PFSK-1 (cell line): Measurements from ENCODE around the gene S100A14.

Source experiments
- SIN3A ChIP-seq: IDR thresholded peaks from 2 replicates; pipeline ENCODE4 v1.6.1; 2012; ENCODE audit warnings: mild to moderate bottlenecking, low read length, moderate library complexity, borderline replicate concordance; ENCODE audit not compliant: insufficient read depth
- TF ChIP-seq, protein P1 (sequence below), 2 experiments: IDR thresholded peaks; 2 replicates each; pipeline versions ENCODE4 v1.6.1 to v1.8.0; 2011 to 2012; ENCODE audit warnings: low read depth in 2 of 2, low read length in 2 of 2, control low read depth in 1 of 2, inconsistent platforms in 1 of 2, mild to moderate bottlenecking in 1 of 2, moderate library complexity in 1 of 2; ENCODE audit not compliant: insufficient read depth in 1 of 2

DNA sequence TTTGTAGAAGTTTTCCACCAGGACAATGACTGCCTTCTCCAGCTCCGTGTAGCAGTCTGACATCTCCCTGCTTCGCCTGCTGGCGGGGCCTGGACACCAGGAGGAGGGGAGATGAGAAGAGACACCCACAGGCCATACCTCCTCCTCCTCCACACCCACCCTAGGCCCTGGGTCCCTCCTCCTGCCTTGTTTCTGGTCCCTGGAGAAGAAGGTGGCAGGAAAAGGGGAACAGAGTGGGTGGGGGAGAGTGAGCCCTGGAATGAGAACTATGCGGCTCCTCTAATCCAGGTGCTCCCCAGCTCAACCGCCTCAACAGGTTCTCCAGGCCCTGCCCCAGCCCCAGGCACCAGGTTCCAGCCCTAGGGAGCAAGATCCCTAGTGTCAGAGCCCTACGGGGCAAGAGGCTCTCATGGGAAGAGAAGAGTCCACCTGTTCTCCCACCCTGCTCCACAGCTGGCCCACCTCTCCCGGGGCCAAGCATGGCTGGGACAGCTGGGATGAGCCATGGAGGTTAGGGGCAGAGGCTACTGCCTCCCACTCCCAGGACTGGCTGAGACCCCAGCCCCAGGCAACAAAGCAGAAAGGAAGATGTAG is 7.9 kb downstream of the S100A14 start:
- TF ChIP-seq, protein P1, sequence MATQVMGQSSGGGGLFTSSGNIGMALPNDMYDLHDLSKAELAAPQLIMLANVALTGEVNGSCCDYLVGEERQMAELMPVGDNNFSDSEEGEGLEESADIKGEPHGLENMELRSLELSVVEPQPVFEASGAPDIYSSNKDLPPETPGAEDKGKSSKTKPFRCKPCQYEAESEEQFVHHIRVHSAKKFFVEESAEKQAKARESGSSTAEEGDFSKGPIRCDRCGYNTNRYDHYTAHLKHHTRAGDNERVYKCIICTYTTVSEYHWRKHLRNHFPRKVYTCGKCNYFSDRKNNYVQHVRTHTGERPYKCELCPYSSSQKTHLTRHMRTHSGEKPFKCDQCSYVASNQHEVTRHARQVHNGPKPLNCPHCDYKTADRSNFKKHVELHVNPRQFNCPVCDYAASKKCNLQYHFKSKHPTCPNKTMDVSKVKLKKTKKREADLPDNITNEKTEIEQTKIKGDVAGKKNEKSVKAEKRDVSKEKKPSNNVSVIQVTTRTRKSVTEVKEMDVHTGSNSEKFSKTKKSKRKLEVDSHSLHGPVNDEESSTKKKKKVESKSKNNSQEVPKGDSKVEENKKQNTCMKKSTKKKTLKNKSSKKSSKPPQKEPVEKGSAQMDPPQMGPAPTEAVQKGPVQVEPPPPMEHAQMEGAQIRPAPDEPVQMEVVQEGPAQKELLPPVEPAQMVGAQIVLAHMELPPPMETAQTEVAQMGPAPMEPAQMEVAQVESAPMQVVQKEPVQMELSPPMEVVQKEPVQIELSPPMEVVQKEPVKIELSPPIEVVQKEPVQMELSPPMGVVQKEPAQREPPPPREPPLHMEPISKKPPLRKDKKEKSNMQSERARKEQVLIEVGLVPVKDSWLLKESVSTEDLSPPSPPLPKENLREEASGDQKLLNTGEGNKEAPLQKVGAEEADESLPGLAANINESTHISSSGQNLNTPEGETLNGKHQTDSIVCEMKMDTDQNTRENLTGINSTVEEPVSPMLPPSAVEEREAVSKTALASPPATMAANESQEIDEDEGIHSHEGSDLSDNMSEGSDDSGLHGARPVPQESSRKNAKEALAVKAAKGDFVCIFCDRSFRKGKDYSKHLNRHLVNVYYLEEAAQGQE (IDR thresholded peaks at IDR 0.05; ENCODE audit: insufficient read depth in 1 of 2, low read depth in 2 of 2, low read length in 2 of 2): no peak
- no peak for TF ChIP-seq SIN3A
